ENCODE data around the gene CEACAM21.

Gene CEACAM21

DNA sequence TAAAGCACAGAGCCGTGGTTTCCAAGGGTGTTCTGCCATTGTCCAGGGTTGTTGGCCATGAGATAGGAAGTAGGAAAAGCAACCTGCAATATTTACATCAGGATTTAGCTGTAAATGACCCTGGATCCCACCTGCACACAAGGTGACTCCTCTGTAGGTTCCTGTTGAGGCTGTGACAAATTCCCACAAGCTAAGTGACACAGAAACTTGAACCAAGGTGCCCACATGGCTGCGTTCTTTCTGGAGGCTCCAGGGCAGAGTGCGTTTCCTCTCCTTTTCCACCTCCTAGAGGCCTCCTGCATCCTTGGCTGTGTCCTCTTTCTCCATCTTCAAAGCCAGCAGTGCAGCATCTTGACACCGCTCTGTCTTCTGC is 11.9 kb downstream of the CEACAM21 start:
- H2BK5ac ChIP-seq (ENCODE audit: low read depth, low read length, poor library complexity) = no peak overlapping the region
- no peak overlapping the region for H2BK120ac ChIP-seq (ENCODE audit: insufficient read depth, low read length, poor library complexity)
- H4K91ac ChIP-seq (ENCODE audit: low read depth, low read length) = no peak overlapping the region
- H3K36me3 ChIP-seq (ENCODE audit: control insufficient read depth in 1 of 2, insufficient read depth in 2 of 2, low read length in 2 of 2) = no peaks in the 10 kb centered on the region
- DNase-seq = no peak
- H2BK12ac ChIP-seq (ENCODE audit: low read length) = no peak overlapping the region
- no peaks in the 10 kb centered on the region for H3K27me3 ChIP-seq (ENCODE audit: insufficient read depth, low read length)
- no peak overlapping the region for H3K4me3 ChIP-seq (ENCODE audit: low read depth, low read length)
- H2AK5ac ChIP-seq (ENCODE audit: low read length) = no peak overlapping the region
- peaks cover 53% of the 10 kb centered on the region for H3K9me3 ChIP-seq (ENCODE audit: insufficient read depth, low read depth, low read length)
- no peak overlapping the region for H4K12ac ChIP-seq (ENCODE audit: low read depth, low read length)
- no peak overlapping the region for H3K9ac ChIP-seq (ENCODE audit: low read length)
- H3K27ac ChIP-seq (ENCODE audit: low read depth, low read length) = no peak overlapping the region
- H3K23ac ChIP-seq (ENCODE audit: low read length) = no peak overlapping the region
- no peaks in the 10 kb centered on the region for H3K4me1 ChIP-seq (ENCODE audit: control insufficient read depth in 1 of 2, insufficient read depth in 2 of 2, low read length in 2 of 2)
- H3K4me2 ChIP-seq (ENCODE audit: low read length) = no peak overlapping the region
- no peak overlapping the region for H3K4ac ChIP-seq (ENCODE audit: low read depth, low read length)
- H3K79me1 ChIP-seq (ENCODE audit: low read length) = no peaks in the 10 kb centered on the region
- no peaks in the 10 kb centered on the region for H3K79me2 ChIP-seq (ENCODE audit: control insufficient read depth, insufficient read depth, low read length, poor library complexity)
- H3K18ac ChIP-seq (ENCODE audit: low read length) = no peak overlapping the region
- no CpG with 5 or more reads among the region's 4 CpGs for WGBS (ENCODE audit: extremely low coverage, insufficient coverage, insufficient read length)
- H3K14ac ChIP-seq (ENCODE audit: low read length) = no peak overlapping the region
- no peak overlapping the region for H2AFZ ChIP-seq (ENCODE audit: insufficient read depth, low read length, poor library complexity)
- no peak overlapping the region for H4K8ac ChIP-seq (ENCODE audit: low read depth, low read length)

DNA sequence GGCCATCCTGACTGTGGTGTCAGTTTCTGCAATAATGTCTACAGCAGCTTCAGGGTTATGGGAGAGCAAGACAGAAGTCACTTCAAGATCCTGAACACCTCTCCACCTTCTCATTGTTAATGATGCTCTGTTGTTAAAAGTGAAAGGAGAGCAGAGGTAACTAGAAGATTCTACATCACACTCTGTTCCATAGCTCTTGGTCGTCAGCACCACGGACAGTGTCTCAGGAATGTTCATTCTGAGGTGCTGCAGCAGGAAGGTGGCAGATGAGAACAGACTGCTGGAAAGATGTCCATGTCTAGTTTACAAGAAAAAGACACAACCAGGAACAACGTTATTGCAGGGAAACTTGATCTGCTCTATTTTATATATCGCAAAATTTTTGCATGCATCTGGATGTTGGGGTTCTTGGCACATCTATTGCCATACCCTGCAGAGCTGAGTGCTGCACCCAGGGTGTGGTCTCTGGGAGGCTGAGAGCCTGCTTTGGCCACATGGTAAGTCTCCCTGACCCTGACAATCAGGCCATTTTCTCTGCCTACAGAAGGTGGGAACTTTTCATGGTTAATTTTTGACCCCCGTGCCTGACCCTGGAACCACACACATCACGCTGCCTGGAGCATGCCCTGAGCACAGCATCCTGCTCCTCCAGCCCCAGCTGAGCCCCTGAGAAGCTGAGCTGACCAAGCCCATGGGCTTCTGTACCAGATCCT is 12.7 kb downstream of the CEACAM21 start:
- Histone ChIP-seq H3K14ac (ENCODE audit: low read length) (no peak overlapping the region), H3K4ac (ENCODE audit: low read depth, low read length) (no peak overlapping the region), H3K4me3 (ENCODE audit: low read depth, low read length) (no peak overlapping the region), H4K12ac (ENCODE audit: low read depth, low read length) (no peak overlapping the region), H2BK120ac (ENCODE audit: insufficient read depth, low read length, poor library complexity) (no peak overlapping the region), H3K79me2 (ENCODE audit: control insufficient read depth, insufficient read depth, low read length, poor library complexity) (no peaks in the 10 kb centered on the region), H4K8ac (ENCODE audit: low read depth, low read length) (no peak overlapping the region), H2BK5ac (ENCODE audit: low read depth, low read length, poor library complexity) (no peak overlapping the region), H3K9ac (ENCODE audit: low read length) (no peak overlapping the region), H3K79me1 (ENCODE audit: low read length) (no peaks in the 10 kb centered on the region), H3K23ac (ENCODE audit: low read length) (no peak overlapping the region), H2AFZ (ENCODE audit: insufficient read depth, low read length, poor library complexity) (no peak overlapping the region), H4K91ac (ENCODE audit: low read depth, low read length) (no peak overlapping the region), H3K4me2 (ENCODE audit: low read length) (no peak overlapping the region), H2AK5ac (ENCODE audit: low read length) (no peak overlapping the region), H3K4me1 (ENCODE audit: control insufficient read depth in 1 of 2, insufficient read depth in 2 of 2, low read length in 2 of 2) (no peaks in the 10 kb centered on the region), H3K27ac (ENCODE audit: low read depth, low read length) (no peak overlapping the region), H3K36me3 (ENCODE audit: control insufficient read depth in 1 of 2, insufficient read depth in 2 of 2, low read length in 2 of 2) (no peaks in the 10 kb centered on the region), H3K27me3 (ENCODE audit: insufficient read depth, low read length) (no peaks in the 10 kb centered on the region), H3K9me3 (ENCODE audit: insufficient read depth, low read depth, low read length) (peaks cover 53% of the 10 kb centered on the region), H3K18ac (ENCODE audit: low read length) (no peak overlapping the region), H2BK12ac (ENCODE audit: low read length) (no peak overlapping the region)
- DNase-seq = peak; percentile 36 to 72
- WGBS (ENCODE audit: extremely low coverage, insufficient coverage, insufficient read length) = no CpG with 5 or more reads among the region's 6 CpGs

DNA sequence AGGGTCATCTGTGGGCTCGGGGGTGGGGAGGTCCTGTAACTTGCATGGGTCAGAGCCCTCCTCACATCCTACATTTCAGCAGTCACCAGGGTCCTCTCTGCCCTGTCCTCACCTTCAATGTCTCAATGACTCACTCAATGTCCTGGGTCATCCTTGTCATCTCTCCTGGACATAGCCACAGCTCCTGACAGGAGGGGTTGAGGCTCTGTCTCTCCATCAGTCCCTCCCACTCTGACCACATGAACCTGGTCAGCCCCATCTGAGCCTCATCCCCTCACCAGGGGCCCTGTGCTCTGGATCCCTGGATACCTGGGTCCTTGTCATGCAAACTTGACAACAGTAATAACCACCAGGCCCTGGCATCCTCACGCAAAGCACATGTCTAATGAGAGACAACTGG is 13.4 kb downstream of the CEACAM21 start:
- H4K12ac ChIP-seq (ENCODE audit: low read depth, low read length) = no peak overlapping the region
- no peak for DNase-seq
- H3K36me3 ChIP-seq (ENCODE audit: control insufficient read depth in 1 of 2, insufficient read depth in 2 of 2, low read length in 2 of 2) = no peaks in the 10 kb centered on the region
- H3K27ac ChIP-seq (ENCODE audit: low read depth, low read length) = no peak overlapping the region
- no peak overlapping the region for H3K9ac ChIP-seq (ENCODE audit: low read length)
- no peaks in the 10 kb centered on the region for H3K79me2 ChIP-seq (ENCODE audit: control insufficient read depth, insufficient read depth, low read length, poor library complexity)
- H3K4ac ChIP-seq (ENCODE audit: low read depth, low read length) = no peak overlapping the region
- no peak overlapping the region for H3K4me2 ChIP-seq (ENCODE audit: low read length)
- no peak overlapping the region for H3K4me3 ChIP-seq (ENCODE audit: low read depth, low read length)
- no peak overlapping the region for H2BK120ac ChIP-seq (ENCODE audit: insufficient read depth, low read length, poor library complexity)
- H3K4me1 ChIP-seq (ENCODE audit: control insufficient read depth in 1 of 2, insufficient read depth in 2 of 2, low read length in 2 of 2) = no peaks in the 10 kb centered on the region
- H3K23ac ChIP-seq (ENCODE audit: low read length) = no peak overlapping the region
- no peak overlapping the region for H4K8ac ChIP-seq (ENCODE audit: low read depth, low read length)
- no peak overlapping the region for H2AK5ac ChIP-seq (ENCODE audit: low read length)
- peaks cover 46% of the 10 kb centered on the region for H3K9me3 ChIP-seq (ENCODE audit: insufficient read depth, low read depth, low read length)
- H4K91ac ChIP-seq (ENCODE audit: low read depth, low read length) = no peak overlapping the region
- no peak overlapping the region for H3K14ac ChIP-seq (ENCODE audit: low read length)
- H2AFZ ChIP-seq (ENCODE audit: insufficient read depth, low read length, poor library complexity) = no peak overlapping the region
- WGBS (ENCODE audit: extremely low coverage, insufficient coverage, insufficient read length) = no CpG with 5 or more reads among the region's 2 CpGs
- no peaks in the 10 kb centered on the region for H3K27me3 ChIP-seq (ENCODE audit: insufficient read depth, low read length)
- H2BK5ac ChIP-seq (ENCODE audit: low read depth, low read length, poor library complexity) = no peak overlapping the region
- H3K79me1 ChIP-seq (ENCODE audit: low read length) = no peaks in the 10 kb centered on the region
- H3K18ac ChIP-seq (ENCODE audit: low read length) = no peak overlapping the region
- H2BK12ac ChIP-seq (ENCODE audit: low read length) = no peak overlapping the region

DNA sequence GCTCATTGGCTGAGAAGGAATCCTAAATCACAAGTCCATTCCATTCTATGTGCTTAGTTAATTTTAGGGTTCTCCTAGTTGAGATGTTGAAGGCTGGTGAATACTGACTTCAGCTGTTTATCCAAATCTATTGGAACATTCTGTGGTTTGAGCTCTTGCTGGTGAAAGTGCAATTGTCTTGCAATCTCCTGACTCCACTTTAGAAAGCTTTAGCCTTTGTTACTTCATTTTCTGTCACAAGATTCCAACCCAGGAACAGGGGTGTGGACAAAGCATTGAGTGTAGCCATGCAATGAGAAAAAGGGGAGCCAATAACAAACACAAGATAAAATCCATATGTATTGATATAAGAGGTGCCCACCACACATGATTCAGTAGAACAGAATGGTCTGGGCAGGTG is 15.0 kb downstream of the CEACAM21 start:
- H3K4me1 ChIP-seq (ENCODE audit: control insufficient read depth in 1 of 2, insufficient read depth in 2 of 2, low read length in 2 of 2) = no peaks in the 10 kb centered on the region
- no peak overlapping the region for H3K23ac ChIP-seq (ENCODE audit: low read length)
- H3K4me2 ChIP-seq (ENCODE audit: low read length) = no peak overlapping the region
- no peak overlapping the region for H3K27ac ChIP-seq (ENCODE audit: low read depth, low read length)
- no peak overlapping the region for H2BK120ac ChIP-seq (ENCODE audit: insufficient read depth, low read length, poor library complexity)
- H3K14ac ChIP-seq (ENCODE audit: low read length) = no peak overlapping the region
- no peak overlapping the region for H4K12ac ChIP-seq (ENCODE audit: low read depth, low read length)
- no peaks in the 10 kb centered on the region for H3K27me3 ChIP-seq (ENCODE audit: insufficient read depth, low read length)
- H3K9ac ChIP-seq (ENCODE audit: low read length) = no peak overlapping the region
- H3K79me2 ChIP-seq (ENCODE audit: control insufficient read depth, insufficient read depth, low read length, poor library complexity) = no peaks in the 10 kb centered on the region
- H4K8ac ChIP-seq (ENCODE audit: low read depth, low read length) = no peak overlapping the region
- DNase-seq = no peak
- no peak overlapping the region for H3K18ac ChIP-seq (ENCODE audit: low read length)
- H2BK5ac ChIP-seq (ENCODE audit: low read depth, low read length, poor library complexity) = no peak overlapping the region
- no peak overlapping the region for H2AFZ ChIP-seq (ENCODE audit: insufficient read depth, low read length, poor library complexity)
- no peak overlapping the region for H4K91ac ChIP-seq (ENCODE audit: low read depth, low read length)
- no peak overlapping the region for H2AK5ac ChIP-seq (ENCODE audit: low read length)
- H3K4me3 ChIP-seq (ENCODE audit: low read depth, low read length) = no peak overlapping the region
- no peaks in the 10 kb centered on the region for H3K79me1 ChIP-seq (ENCODE audit: low read length)
- H3K36me3 ChIP-seq (ENCODE audit: control insufficient read depth in 1 of 2, insufficient read depth in 2 of 2, low read length in 2 of 2) = no peaks in the 10 kb centered on the region
- H3K9me3 ChIP-seq (ENCODE audit: insufficient read depth, low read depth, low read length) = peaks cover 34% of the 10 kb centered on the region
- H3K4ac ChIP-seq (ENCODE audit: low read depth, low read length) = no peak overlapping the region
- no peak overlapping the region for H2BK12ac ChIP-seq (ENCODE audit: low read length)

Data from trophoblast cell (in vitro differentiated cells and primary cell).